Retinal pigment epithelial cell (primary cell): Measurements from ENCODE around the gene IL27RA.

ENCODE experiments used
- DNase-seq: peaks from one replicate; pipeline ENCODE4 v3.0.0-alpha.2; 2010; ENCODE audit warnings: low read depth
- H3K4me3 ChIP-seq: 2 replicates; pipeline ENCODE4 v1.5.1; 2011; ENCODE audit warnings: mild to moderate bottlenecking, low read length, control low read depth, moderate library complexity
- CTCF ChIP-seq: conservative IDR thresholded peaks from 2 replicates; pipeline ENCODE4 v1.5.1; 2011; ENCODE audit warnings: low read depth, low read length, control low read depth, inconsistent platforms

Gene IL27RA

GRCh38 chr19:14101003-14101545 is 69.5 kb downstream of the IL27RA start:
- no peak overlapping the region for H3K4me3 ChIP-seq
- no peak for TF ChIP-seq CTCF
- no peak for DNase-seq

- TF ChIP-seq CTCF, result no peak
- no peak overlapping the region for H3K4me3 ChIP-seq
- DNase-seq, result no peak
These were observed 70.6 kb downstream of the IL27RA start for GRCh38 chr19:14102102-14102696.

- TF ChIP-seq CTCF, result no peak
- no peak overlapping the region for H3K4me3 ChIP-seq
- DNase-seq, result no peak
These were observed 71.2 kb downstream of the IL27RA start for GRCh38 chr19:14102756-14103155.
